Measurements from ENCODE around the gene INHBC.

The INHBC gene

DNA sequence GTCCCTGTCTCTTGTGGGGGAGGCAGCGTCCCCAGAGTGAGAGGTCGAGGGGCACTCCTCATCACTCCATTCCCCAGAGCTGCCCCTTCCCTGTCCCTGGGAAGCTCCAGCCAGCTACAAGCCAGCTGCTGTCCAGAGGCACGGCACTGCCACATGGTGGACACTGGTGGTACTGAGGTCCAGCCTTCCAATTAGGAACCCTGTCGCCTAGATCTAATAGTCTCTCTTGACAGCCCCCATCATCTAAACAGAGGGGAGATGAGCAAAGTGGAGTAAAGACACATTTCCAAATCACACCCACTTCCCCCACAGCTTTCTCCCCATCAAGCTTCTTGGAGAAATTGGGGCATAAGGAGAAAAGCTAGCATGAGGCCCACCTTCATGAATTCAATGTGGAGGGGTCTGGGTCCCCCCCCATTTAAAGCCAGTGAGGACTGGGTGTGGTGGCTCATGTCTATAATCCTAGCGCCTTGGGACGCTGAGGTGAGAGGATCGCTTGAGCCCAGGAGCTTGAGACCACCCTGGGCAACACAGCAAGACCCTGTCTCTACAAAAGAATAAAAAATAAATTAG, 18.4 kb downstream of the INHBC start:
- no peak for DNase-seq (ENCODE audit: low read depth in 4 of 4, low spot score in 1 of 4)

DNA sequence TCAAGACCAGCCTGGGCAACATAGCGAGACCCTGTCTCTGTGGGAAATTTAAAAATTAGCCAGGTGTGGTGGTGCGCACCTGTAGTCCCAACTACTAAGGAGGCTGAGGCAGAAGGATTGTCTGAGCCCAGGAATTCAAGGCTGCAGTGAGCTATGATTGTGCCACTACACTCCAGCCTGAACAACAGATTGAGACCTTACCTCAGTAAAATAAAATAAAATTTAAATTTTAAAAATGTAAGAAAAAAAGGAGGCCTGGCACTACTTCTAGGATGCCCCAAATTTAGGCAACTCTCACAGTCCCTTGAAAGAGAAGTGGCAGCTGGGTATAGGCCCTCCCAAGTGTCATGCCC, 19.6 kb downstream of the INHBC start:
- no peak for DNase-seq (ENCODE audit: low read depth in 4 of 4, low spot score in 1 of 4)

GRCh38 chr12:57454566-57455373, 20.2 kb downstream of the INHBC start, which contains the start of gene INHBE:
Gene INHBE (plus strand): TSS chr12:57455307. CDS start chr12:57455537, 230 bp downstream.
- DNase-seq (ENCODE audit: low read depth in 4 of 4, low spot score in 1 of 4): no peak

DNA sequence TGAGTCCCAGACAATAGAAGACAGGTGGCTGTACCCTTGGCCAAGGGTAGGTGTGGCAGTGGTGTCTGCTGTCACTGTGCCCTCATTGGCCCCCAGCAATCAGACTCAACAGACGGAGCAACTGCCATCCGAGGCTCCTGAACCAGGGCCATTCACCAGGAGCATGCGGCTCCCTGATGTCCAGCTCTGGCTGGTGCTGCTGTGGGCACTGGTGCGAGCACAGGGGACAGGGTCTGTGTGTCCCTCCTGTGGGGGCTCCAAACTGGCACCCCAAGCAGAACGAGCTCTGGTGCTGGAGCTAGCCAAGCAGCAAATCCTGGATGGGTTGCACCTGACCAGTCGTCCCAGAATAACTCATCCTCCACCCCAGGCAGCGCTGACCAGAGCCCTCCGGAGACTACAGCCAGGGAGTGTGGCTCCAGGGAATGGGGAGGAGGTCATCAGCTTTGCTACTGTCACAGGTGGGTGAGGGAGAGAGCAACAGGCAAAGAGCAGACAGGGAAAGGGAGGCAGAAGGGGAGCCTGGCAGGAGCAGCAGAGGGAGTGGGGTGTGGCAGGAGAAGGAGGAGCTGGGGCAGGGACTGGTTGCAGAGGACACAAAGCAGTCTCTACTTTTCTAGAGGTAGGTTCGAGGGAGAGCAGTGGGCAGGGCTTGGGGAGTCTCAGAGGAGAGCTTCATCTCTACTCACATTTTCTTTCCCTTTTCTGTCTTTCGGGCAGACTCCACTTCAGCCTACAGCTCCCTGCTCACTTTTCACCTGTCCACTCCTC, 21.0 kb downstream of the INHBC start:
- DNase-seq (ENCODE audit: low read depth in 4 of 4, low spot score in 1 of 4): no peak

DNA sequence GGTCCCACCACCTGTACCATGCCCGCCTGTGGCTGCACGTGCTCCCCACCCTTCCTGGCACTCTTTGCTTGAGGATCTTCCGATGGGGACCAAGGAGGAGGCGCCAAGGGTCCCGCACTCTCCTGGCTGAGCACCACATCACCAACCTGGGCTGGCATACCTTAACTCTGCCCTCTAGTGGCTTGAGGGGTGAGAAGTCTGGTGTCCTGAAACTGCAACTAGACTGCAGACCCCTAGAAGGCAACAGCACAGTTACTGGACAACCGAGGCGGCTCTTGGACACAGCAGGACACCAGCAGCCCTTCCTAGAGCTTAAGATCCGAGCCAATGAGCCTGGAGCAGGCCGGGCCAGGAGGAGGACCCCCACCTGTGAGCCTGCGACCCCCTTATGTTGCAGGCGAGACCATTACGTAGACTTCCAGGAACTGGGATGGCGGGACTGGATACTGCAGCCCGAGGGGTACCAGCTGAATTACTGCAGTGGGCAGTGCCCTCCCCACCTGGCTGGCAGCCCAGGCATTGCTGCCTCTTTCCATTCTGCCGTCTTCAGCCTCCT, 21.6 kb downstream of the INHBC start:
- DNase-seq (ENCODE audit: low read depth in 4 of 4, low spot score in 1 of 4): no peak

GRCh38 chr12:57456737-57457490, 22.3 kb downstream of the INHBC start:
- no peak for DNase-seq (ENCODE audit: low read depth in 4 of 4, low spot score in 1 of 4)

- DNase-seq (ENCODE audit: low read depth in 4 of 4, low spot score in 1 of 4): no peak
These were observed 24.1 kb downstream of the INHBC start for GRCh38 chr12:57458665-57459054.

DNA sequence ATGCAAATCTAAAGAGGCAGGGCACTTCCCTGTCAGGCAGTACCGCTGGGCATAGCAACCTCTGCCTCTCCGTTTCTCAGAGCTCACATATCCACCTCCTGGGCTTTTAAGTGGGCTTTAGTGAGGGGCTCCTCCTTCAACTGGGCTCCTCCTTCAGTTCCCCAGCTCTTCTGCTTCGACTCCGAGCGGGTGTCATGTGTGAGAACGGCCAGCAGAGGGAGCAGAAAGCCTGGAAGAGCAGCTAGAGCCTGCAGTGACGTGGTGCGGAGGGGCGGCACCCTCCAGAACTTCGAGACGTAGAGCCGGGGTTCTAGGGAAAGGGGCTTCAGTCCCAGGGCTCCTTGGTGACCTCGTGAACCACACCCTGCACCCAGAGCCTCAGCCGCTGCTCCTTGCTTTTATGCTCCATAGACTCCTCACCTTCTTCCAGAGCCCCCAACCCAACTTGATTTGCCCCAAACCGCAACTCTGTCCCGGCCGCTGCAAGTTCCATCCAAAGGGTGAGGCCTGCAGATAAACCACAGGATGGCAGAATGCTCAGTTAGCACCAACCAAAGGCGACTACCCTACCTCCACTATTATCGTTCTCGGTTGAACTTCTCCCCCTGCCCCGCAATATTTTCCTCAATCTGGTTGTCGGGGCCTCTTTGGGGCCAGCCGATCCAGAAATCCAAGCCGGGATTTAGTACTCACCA, 24.6 kb downstream of the INHBC start:
- DNase-seq (ENCODE audit: low read depth in 4 of 4, low spot score in 1 of 4): peak; percentile 86 to 95 (median 92)

DNA sequence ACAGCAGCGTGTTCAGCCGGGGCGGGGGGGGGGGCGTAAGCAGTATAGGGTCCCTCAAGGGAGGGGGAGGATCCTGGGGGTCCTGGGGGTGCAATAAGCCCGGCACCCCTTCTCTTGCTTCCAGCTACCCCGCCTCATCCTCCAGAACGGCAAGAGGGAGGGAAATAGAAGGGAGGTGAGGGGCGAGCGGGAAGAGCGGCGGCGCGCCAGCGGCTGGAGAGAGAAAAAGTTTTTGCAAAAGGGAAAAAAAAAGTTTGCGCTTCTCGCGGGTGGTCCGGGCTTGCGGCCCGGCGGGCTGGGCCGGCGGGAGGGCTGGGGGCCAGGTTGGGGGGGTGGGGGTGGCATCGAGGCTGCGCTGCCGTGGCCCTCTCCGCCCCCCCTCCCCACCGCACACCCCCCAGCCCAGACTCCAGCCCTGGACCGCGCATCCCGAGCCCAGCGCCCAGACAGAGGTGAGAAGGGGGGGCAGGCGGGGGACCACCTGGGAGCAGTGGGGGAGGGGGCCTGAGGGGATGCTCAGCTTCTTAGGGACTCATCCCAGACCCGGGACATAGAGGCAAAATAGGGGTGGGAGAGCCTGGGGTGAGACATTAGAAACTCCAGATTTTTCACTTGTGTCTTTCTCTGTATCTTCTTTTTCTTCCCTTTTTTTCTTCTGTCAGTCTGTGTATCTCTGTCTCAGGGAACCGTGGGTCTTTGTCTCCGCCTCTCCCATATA, 25.3 kb downstream of the INHBC start, which contains the start of gene GLI1:
Gene GLI1 (plus strand): TSS at position 36 of the 718 bp plus-strand sequence. CDS start 3,907 bp downstream, outside the sequence.
- DNase-seq (ENCODE audit: low read depth in 4 of 4, low spot score in 1 of 4): no peak

DNA sequence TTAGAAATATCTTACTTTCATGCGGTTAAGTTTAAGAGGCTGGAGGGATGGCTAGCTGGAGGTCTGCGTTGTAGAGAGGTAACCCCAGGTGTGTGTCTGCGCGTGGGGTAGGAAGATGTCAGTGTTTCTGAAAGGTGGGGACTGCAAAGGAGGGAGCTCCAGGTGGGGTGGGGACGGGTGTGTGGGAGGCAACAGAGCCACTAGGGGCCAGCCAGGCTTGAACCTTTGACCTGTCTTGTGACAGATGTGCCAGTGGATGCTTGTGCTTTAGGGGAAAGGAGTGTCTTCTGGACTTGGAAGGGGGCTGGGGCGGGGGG, 25.8 kb downstream of the INHBC start:
- no peak for DNase-seq (ENCODE audit: low read depth in 4 of 4, low spot score in 1 of 4)

- no peak for DNase-seq (ENCODE audit: low read depth in 4 of 4, low spot score in 1 of 4)
These were observed 26.3 kb downstream of the INHBC start for GRCh38 chr12:57460841-57461275.

- no peak for DNase-seq (ENCODE audit: low read depth in 4 of 4, low spot score in 1 of 4)
These were observed 26.8 kb downstream of the INHBC start for GRCh38 chr12:57461276-57461916.

DNA sequence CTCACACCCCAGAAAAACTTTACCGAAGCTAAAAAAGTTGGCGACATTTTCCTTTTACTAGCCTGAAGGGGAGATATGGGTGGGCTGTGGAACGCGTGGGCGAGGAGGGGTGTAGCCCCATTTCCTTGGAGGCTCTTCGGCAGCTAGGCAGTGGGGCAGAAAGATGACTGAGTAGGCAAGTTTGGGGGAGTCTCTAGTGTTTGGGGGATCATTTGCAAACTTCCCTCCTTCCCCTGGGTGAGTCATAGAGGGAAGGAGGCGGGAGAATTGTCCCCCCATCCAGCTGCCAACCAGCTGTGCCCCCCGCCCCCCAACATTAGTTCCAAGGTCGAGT, 27.3 kb downstream of the INHBC start:
- DNase-seq (ENCODE audit: low read depth in 4 of 4, low spot score in 1 of 4): no peak

GRCh38 chr12:57462251-57462911, 27.8 kb downstream of the INHBC start:
- peak; percentile 79 to 86 (median 84) for DNase-seq (ENCODE audit: low read depth in 4 of 4, low spot score in 1 of 4)

DNA sequence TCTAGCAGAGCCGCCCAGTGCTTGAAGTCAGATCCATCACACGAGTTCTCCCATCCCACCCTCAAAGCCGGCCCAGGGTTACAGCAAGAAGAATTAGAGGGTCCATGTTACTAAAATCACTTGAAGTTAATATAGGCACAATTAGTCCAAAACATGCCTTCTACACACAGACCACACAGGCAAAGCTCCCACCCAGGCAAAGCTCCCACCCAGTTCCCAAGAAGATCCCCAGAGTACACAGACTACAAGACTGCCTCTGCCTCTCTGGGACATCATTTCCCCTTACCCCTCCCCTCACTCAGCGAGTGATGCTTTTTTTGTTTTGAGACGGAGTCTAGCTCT, 28.3 kb downstream of the INHBC start:
- no peak for DNase-seq (ENCODE audit: low read depth in 4 of 4, low spot score in 1 of 4)

- DNase-seq (ENCODE audit: low read depth in 4 of 4, low spot score in 1 of 4): no peak
These were observed 30.0 kb downstream of the INHBC start for GRCh38 chr12:57464569-57464968.

DNA sequence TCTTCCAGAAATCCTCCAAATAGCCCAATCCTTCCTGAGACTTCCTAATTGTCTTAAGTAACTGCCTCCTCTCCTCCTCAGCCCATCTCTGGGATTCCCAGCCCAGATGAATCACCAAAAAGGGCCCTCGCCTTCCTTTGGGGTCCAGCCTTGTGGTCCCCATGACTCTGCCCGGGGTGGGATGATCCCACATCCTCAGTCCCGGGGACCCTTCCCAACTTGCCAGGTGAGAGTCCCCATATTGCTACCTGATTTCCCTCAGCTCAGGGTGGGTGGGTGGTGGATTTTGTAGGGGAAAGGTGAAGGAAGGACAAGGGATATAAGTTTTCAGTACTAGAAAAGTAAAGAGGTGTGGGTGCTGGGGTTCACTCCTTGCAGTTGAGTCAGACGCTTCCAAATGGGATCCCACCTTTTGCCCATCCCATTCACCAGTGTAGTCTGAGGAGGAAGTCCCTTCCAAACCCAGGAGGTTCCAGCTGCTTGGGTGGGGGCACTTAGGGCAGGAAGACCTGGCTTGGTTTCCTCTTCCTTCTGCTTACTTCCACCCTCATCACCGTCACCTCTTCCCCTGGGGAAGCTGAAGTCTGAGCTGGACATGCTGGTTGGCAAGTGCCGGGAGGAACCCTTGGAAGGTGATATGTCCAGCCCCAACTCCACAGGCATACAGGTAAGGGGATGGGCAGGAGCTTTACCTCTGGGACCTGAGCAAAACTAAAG, 30.6 kb downstream of the INHBC start:
- no peak for DNase-seq (ENCODE audit: low read depth in 4 of 4, low spot score in 1 of 4)

GRCh38 chr12:57465747-57466505, 31.3 kb downstream of the INHBC start:
- DNase-seq (ENCODE audit: low read depth in 4 of 4, low spot score in 1 of 4): no peak
